ENCODE measurements around the gene GARNL3. TPM values are rescaled to one million over a fixed set of nuclear protein-coding genes. Genes with fewer than 3 reads are reported as not detected.

GARNL3 gene
- total RNA-seq, 1 donor from 2014 or later: 7.8 TPM

- no peak for TF ChIP-seq CTCF (IDR thresholded peaks at IDR 0.05)
- no peak for ATAC-seq
- intact Hi-C loops (cut with DNase I): no loop called here
- H3K27ac ChIP-seq: no peak overlapping the region
- no peaks in the 10 kb centered on the region for H3K4me1 ChIP-seq
- no peak for DNase-seq
- H3K9me3 ChIP-seq: no peaks in the 10 kb centered on the region
- no peaks in the 10 kb centered on the region for H3K36me3 ChIP-seq
- no peak overlapping the region for H3K4me3 ChIP-seq
- H3K27me3 ChIP-seq (ENCODE audit: low read depth): no peaks in the 10 kb centered on the region
Measured at GRCh38 chr9:127361561-127361960, 97.0 kb downstream of the GARNL3 start.

- DNase-seq (no peak), ATAC-seq (no peak)
- H3K36me3 ChIP-seq: no peaks in the 10 kb centered on the region
- intact Hi-C loops (cut with DNase I): no loop called here
- no peak overlapping the region for H3K4me3 ChIP-seq
- H3K27ac ChIP-seq: no peak overlapping the region
- no peak for TF ChIP-seq CTCF (IDR thresholded peaks at IDR 0.05)
- H3K27me3 ChIP-seq (ENCODE audit: low read depth): no peaks in the 10 kb centered on the region
- no peaks in the 10 kb centered on the region for H3K9me3 ChIP-seq
- H3K4me1 ChIP-seq: no peaks in the 10 kb centered on the region
Measured at GRCh38 chr9:127362829-127363228, 98.3 kb downstream of the GARNL3 start.

- no peaks in the 10 kb centered on the region for H3K36me3 ChIP-seq
- no peak overlapping the region for H3K4me3 ChIP-seq
- H3K4me1 ChIP-seq: no peaks in the 10 kb centered on the region
- no peaks in the 10 kb centered on the region for H3K9me3 ChIP-seq
- intact Hi-C loops (cut with DNase I): no loop called here
- H3K27ac ChIP-seq: no peak overlapping the region
- no peak for DNase-seq
- no peaks in the 10 kb centered on the region for H3K27me3 ChIP-seq (ENCODE audit: low read depth)
- TF ChIP-seq CTCF (IDR thresholded peaks at IDR 0.05): no peak
- ATAC-seq: no peak
Measured at GRCh38 chr9:127365461-127365860, 100.9 kb downstream of the GARNL3 start.

- intact Hi-C loops (cut with DNase I): no loop called here
- TF ChIP-seq CTCF (IDR thresholded peaks at IDR 0.05): no peak
- Histone ChIP-seq H3K27me3 (ENCODE audit: low read depth) (no peaks in the 10 kb centered on the region), H3K27ac (no peak overlapping the region), H3K4me3 (no peak overlapping the region), H3K4me1 (no peaks in the 10 kb centered on the region), H3K36me3 (no peaks in the 10 kb centered on the region), H3K9me3 (no peaks in the 10 kb centered on the region)
- DNase-seq (no peak), ATAC-seq (no peak)
Measured at GRCh38 chr9:127366594-127366993, 102.0 kb downstream of the GARNL3 start.

- no peaks in the 10 kb centered on the region for H3K27me3 ChIP-seq (ENCODE audit: low read depth)
- ATAC-seq (no peak), DNase-seq (no peak)
- peak overlapping the region; percentile 24 for H3K27ac ChIP-seq
- intact Hi-C loops (cut with DNase I): no loop called here
- no peaks in the 10 kb centered on the region for H3K4me1 ChIP-seq
- no peak for TF ChIP-seq CTCF (IDR thresholded peaks at IDR 0.05)
- no peaks in the 10 kb centered on the region for H3K36me3 ChIP-seq
- no peaks in the 10 kb centered on the region for H3K9me3 ChIP-seq
- no peak overlapping the region for H3K4me3 ChIP-seq
Measured at GRCh38 chr9:127368852-127369402, 104.4 kb downstream of the GARNL3 start.

GRCh38 chr9:127369428-127369827 is 104.9 kb downstream of the GARNL3 start:
- H3K36me3 ChIP-seq: no peaks in the 10 kb centered on the region
- no peak for TF ChIP-seq CTCF (IDR thresholded peaks at IDR 0.05)
- ATAC-seq (no peak), DNase-seq (no peak)
- H3K27me3 ChIP-seq (ENCODE audit: low read depth): no peaks in the 10 kb centered on the region
- H3K4me3 ChIP-seq: no peak overlapping the region
- intact Hi-C loops (cut with DNase I): no loop called here
- no peaks in the 10 kb centered on the region for H3K9me3 ChIP-seq
- peak overlapping the region; percentile 24 for H3K27ac ChIP-seq
- H3K4me1 ChIP-seq: no peaks in the 10 kb centered on the region

Measured in lower lobe of right lung (tissue), 2 donors.